HEK293 (cell line): ENCODE results near the gene SNAPC2.

Experiments used
- CTCF ChIA-PET: fragments of 350-600 bp; formaldehyde crosslinking; extraction: SDS; loops from one replicate; lab custom pipeline; 2021; ENCODE audit warnings: antibody characterized with exemption; lab: Yijun Ruan, JAX
- POLR2A ChIA-PET: fragments of 300-600 bp; formaldehyde crosslinking; extraction: SDS; loops from one replicate; lab custom pipeline; 2020; ENCODE audit warnings: antibody characterized with exemption, inconsistent platforms; lab: Yijun Ruan, JAX
- H3K27ac ChIP-seq: fragments of 200-500 bp; sonication (Bioruptor generic); 2 replicates; pipeline ENCODE4 v1.5.1; 2014; ENCODE audit warnings: low read depth, low read length, control low read depth, inconsistent platforms; ENCODE audit errors: extremely low read depth
- H3K36me3 ChIP-seq, 2 experiments: fragments of 200-500 bp in 1 of 2; sonication (Bioruptor generic) in 1 of 2; 1 replicate in 1 of 2; 2 replicates in 1 of 2; pipeline ENCODE4 v1.5.1; 2014 to 2017; ENCODE audit warnings: inconsistent platforms in 2 of 2, low read length in 2 of 2; ENCODE audit not compliant: control insufficient read depth in 2 of 2, insufficient read depth in 1 of 2
- H3K4me1 ChIP-seq: fragments of 200-500 bp; sonication (Bioruptor generic); 2 replicates; pipeline ENCODE4 v1.5.1; 2014; ENCODE audit warnings: mild to moderate bottlenecking, low read length, inconsistent platforms; ENCODE audit not compliant: control insufficient read depth, insufficient read depth
- H3K4me3 ChIP-seq: 2 replicates; pipeline ENCODE4 v1.5.1; 2011; ENCODE audit warnings: low read depth, mild to moderate bottlenecking, control low read depth, low read length, moderate library complexity
- H3K9me3 ChIP-seq: fragments of 200-500 bp; sonication (Bioruptor generic); 2 replicates; pipeline ENCODE4 v1.5.1; 2014; ENCODE audit warnings: low read depth, low read length, inconsistent platforms; ENCODE audit not compliant: control insufficient read depth, insufficient read depth
- REST ChIP-seq: fragments of 450-650 bp; formaldehyde crosslinking; IDR thresholded peaks from 2 replicates; pipeline ENCODE4 v1.5.1; 2016; ENCODE audit warnings: missing biosample characterization, missing genetic modification characterization
- SCRT1 ChIP-seq: fragments of 450-650 bp; formaldehyde crosslinking; IDR thresholded peaks from 2 replicates; pipeline ENCODE4 v1.5.1; 2016; ENCODE audit warnings: missing biosample characterization, missing genetic modification characterization, borderline replicate concordance
- SETDB1 ChIP-seq: IDR thresholded peaks from one replicate; pipeline ENCODE4 v1.6.1; 2017; ENCODE audit warnings: mild to moderate bottlenecking, low read length, moderate library complexity, mixed read lengths; ENCODE audit not compliant: insufficient read length
- ZBTB1 ChIP-seq: fragments of 450-650 bp; formaldehyde crosslinking; IDR thresholded peaks from 2 replicates; pipeline ENCODE4 v1.5.1; 2016; ENCODE audit warnings: missing biosample characterization, missing genetic modification characterization
- ZFP41 ChIP-seq: fragments of 450-650 bp; formaldehyde crosslinking; IDR thresholded peaks from 2 replicates; pipeline ENCODE4 v1.5.1; 2016; ENCODE audit warnings: missing biosample characterization, missing genetic modification characterization, borderline replicate concordance
- ZNF600 ChIP-seq: fragments of 450-650 bp; formaldehyde crosslinking; IDR thresholded peaks from 2 replicates; pipeline ENCODE4 v1.5.1; 2016; ENCODE audit warnings: missing biosample characterization, missing genetic modification characterization
- TF ChIP-seq, protein P1 (sequence below): fragments of 450-650 bp; formaldehyde crosslinking; conservative IDR thresholded peaks from 2 replicates; pipeline ENCODE4 v1.5.1; 2016; ENCODE audit warnings: low read depth, missing biosample characterization, missing genetic modification characterization
- TF ChIP-seq, protein P2 (sequence below): fragments of 450-650 bp; formaldehyde crosslinking; IDR thresholded peaks from 2 replicates; pipeline ENCODE4 v1.5.1; 2017; ENCODE audit warnings: missing biosample characterization, missing genetic modification characterization

The SNAPC2 gene

GRCh38 chr19:7970716-7971448 lies 50.7 kb downstream of the SNAPC2 start (continued):
- TF ChIP-seq, protein P1, sequence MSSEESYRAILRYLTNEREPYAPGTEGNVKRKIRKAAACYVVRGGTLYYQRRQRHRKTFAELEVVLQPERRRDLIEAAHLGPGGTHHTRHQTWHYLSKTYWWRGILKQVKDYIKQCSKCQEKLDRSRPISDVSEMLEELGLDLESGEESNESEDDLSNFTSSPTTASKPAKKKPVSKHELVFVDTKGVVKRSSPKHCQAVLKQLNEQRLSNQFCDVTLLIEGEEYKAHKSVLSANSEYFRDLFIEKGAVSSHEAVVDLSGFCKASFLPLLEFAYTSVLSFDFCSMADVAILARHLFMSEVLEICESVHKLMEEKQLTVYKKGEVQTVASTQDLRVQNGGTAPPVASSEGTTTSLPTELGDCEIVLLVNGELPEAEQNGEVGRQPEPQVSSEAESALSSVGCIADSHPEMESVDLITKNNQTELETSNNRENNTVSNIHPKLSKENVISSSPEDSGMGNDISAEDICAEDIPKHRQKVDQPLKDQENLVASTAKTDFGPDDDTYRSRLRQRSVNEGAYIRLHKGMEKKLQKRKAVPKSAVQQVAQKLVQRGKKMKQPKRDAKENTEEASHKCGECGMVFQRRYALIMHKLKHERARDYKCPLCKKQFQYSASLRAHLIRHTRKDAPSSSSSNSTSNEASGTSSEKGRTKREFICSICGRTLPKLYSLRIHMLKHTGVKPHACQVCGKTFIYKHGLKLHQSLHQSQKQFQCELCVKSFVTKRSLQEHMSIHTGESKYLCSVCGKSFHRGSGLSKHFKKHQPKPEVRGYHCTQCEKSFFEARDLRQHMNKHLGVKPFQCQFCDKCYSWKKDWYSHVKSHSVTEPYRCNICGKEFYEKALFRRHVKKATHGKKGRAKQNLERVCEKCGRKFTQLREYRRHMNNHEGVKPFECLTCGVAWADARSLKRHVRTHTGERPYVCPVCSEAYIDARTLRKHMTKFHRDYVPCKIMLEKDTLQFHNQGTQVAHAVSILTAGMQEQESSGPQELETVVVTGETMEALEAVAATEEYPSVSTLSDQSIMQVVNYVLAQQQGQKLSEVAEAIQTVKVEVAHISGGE (tag by site-specific recombination): no peak
- TF ChIP-seq, protein P2, sequence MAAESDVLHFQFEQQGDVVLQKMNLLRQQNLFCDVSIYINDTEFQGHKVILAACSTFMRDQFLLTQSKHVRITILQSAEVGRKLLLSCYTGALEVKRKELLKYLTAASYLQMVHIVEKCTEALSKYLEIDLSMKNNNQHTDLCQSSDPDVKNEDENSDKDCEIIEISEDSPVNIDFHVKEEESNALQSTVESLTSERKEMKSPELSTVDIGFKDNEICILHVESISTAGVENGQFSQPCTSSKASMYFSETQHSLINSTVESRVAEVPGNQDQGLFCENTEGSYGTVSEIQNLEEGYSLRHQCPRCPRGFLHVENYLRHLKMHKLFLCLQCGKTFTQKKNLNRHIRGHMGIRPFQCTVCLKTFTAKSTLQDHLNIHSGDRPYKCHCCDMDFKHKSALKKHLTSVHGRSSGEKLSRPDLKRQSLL (tag by site-specific recombination): no peak
- TF ChIP-seq ZFP41 (tag by site-specific recombination): no peak
- TF ChIP-seq SETDB1: no peak

- Histone ChIP-seq H3K27ac (no peak overlapping the region), H3K36me3 (peaks cover 23 to 86% of the 10 kb centered on the region in 2 experiments; a peak in 2 of 3 replicates), H3K4me1 (no peaks in the 10 kb centered on the region), H3K9me3 (no peaks in the 10 kb centered on the region), H3K4me3 (no peak overlapping the region)
- ChIA-PET CTCF (interaction anchor here (0.7 to 2.7 kb wide), 9 partner anchors 11 to 282 kb away, joined by 3 to 17 read pairs (median 5); partner anchors contain the start of gene TIMM44), POLR2A (interaction anchor here (0.8 to 2.2 kb wide), 2 partner anchors 28 to 31 kb away, joined by 4 to 10 read pairs; partner anchors contain the start of gene TIMM44)
- TF ChIP-seq ZNF600 (peak; percentile 47), SCRT1 (no peak), ZBTB1 (no peak), REST (no peak)
Measured at GRCh38 chr19:7971553-7972520, 51.7 kb downstream of the SNAPC2 start.
